K562 (cell line): ENCODE data around the gene WDR64. TPM values are rescaled to one million over a fixed set of nuclear protein-coding genes. Genes with fewer than 3 reads are reported as not detected.

ENCODE experiments used
- ATAC-seq: fragments of 200-7000 bp; cut with Tn5 transposase; 3 replicates; pipeline ENCODE4 v1.9.1; 2020; ENCODE audit warnings: moderate library complexity
- BruUV-seq: library from RNA; stranded (reverse); fragments of 400-500 nt; replicated peaks from 2 replicates; lab custom pipeline; 2021; lab: Mats Ljungman, UMichigan
- CTCF ChIA-PET: fragments of 300-600 bp; formaldehyde crosslinking; extraction: SDS; loops from one replicate; lab custom pipeline; 2021; ENCODE audit warnings: low intra/inter-chr PET ratio; lab: Yijun Ruan, JAX
- POLR2A ChIA-PET: fragments of 300-600, 350-650 bp; sonication (Branson Sonifier 250); formaldehyde crosslinking; extraction: SDS; loops from one replicate; lab custom pipeline; 2021; ENCODE audit warnings: antibody characterized with exemption, inconsistent platforms; lab: Yijun Ruan, JAX
- DNase-seq, 4 experiments: peaks; one replicate each; pipeline versions ENCODE4 v3.0.0 to v3.0.0-alpha.2; 2011 to 2018; ENCODE audit warnings: low spot score in 3 of 4, mixed read lengths in 3 of 4; ENCODE audit errors: extremely low read depth in 1 of 4
- FAIRE-seq: peaks from 2 replicates; lab custom pipeline; 2011; peaks lifted over from hg19 to GRCh38; lab: Jason Lieb, UNC
- H2AFZ ChIP-seq: 2 replicates; pipeline ENCODE4 v1.6.0; 2011; ENCODE audit warnings: low read depth, low read length, control low read depth, inconsistent platforms
- H3K27ac ChIP-seq: fragments of 200-600 bp; 3 replicates; pipeline ENCODE4 v1.8.0; 2011; ENCODE audit warnings: low read depth, mild to moderate bottlenecking, control low read depth, inconsistent platforms, low read length, moderate library complexity, mixed read lengths; ENCODE audit errors: extremely low read depth
- H3K27me3 ChIP-seq, 2 experiments: fragments of 300-600 bp in 1 of 2; 2 replicates in 1 of 2; 3 replicates in 1 of 2; pipeline versions ENCODE4 v1.6.0 to v1.8.0; 2011; ENCODE audit warnings: inconsistent platforms in 2 of 2, low read length in 2 of 2, mild to moderate bottlenecking in 1 of 2, mixed read lengths in 1 of 2, moderate library complexity in 1 of 2; ENCODE audit not compliant: control insufficient read depth in 2 of 2, insufficient read depth in 2 of 2
- H3K36me3 ChIP-seq: fragments of 300-600 bp; 3 replicates; pipeline ENCODE4 v1.8.0; 2011; ENCODE audit warnings: mild to moderate bottlenecking, low read length, inconsistent platforms; ENCODE audit not compliant: control insufficient read depth, insufficient read depth
- H3K4me1 ChIP-seq, 2 experiments: fragments of 200-600 bp in 1 of 2; replicated peaks in 1 of 2; 2 replicates in 1 of 2; 3 replicates in 1 of 2; pipeline versions ENCODE4 v1.5.1 to v1.8.0; 2011; ENCODE audit warnings: inconsistent platforms in 2 of 2, low read length in 2 of 2, mild to moderate bottlenecking in 1 of 2, mixed read lengths in 1 of 2, moderate library complexity in 1 of 2; ENCODE audit not compliant: control insufficient read depth in 2 of 2, insufficient read depth in 2 of 2
- H3K4me2 ChIP-seq: 2 replicates; pipeline ENCODE4 v1.6.1; 2011; ENCODE audit warnings: low read length, control low read depth, inconsistent platforms, mixed read lengths; ENCODE audit not compliant: insufficient read depth
- H3K4me3 ChIP-seq: fragments of 200-600 bp; sonication (generic), shearing (Covaris generic); 2 replicates; pipeline ENCODE4 v1.5.1; 2016; ENCODE audit warnings: control low read depth, inconsistent platforms
- H3K79me2 ChIP-seq: fragments of 200-600 bp; 3 replicates; pipeline ENCODE4 v1.8.0; 2011; ENCODE audit warnings: low read length, inconsistent platforms; ENCODE audit not compliant: control insufficient read depth, insufficient read depth
- H3K9ac ChIP-seq, 2 experiments: 2 replicates each; pipeline versions ENCODE4 v1.6.0 to v1.6.1; 2011; ENCODE audit warnings: low read depth in 2 of 2, low read length in 2 of 2, control low read depth in 1 of 2, inconsistent platforms in 1 of 2, mild to moderate bottlenecking in 1 of 2, mixed read lengths in 1 of 2; ENCODE audit not compliant: insufficient read depth in 1 of 2
- H3K9me1 ChIP-seq: one replicate; pipeline ENCODE4 v1.6.0; 2011; ENCODE audit warnings: inconsistent platforms, mild to moderate bottlenecking, low read length, moderate library complexity; ENCODE audit not compliant: control insufficient read depth, insufficient read depth
- H3K9me3 ChIP-seq: replicated peaks from 2 replicates; pipeline ENCODE4 v1.5.1; 2011; ENCODE audit warnings: low read depth, low read length, inconsistent platforms; ENCODE audit not compliant: control insufficient read depth, insufficient read depth
- H4K20me1 ChIP-seq: replicated peaks from 2 replicates; pipeline ENCODE4 v1.6.1; 2011; ENCODE audit warnings: low read length, inconsistent platforms, mixed read lengths; ENCODE audit not compliant: control insufficient read depth, insufficient read depth
- CREB3L1 ChIP-seq: fragments of 450-650 bp; IDR thresholded peaks from 2 replicates; pipeline ENCODE4 v1.6.1; 2014; ENCODE audit warnings: low read depth, mild to moderate bottlenecking, moderate library complexity, borderline replicate concordance
- ETS2 ChIP-seq: IDR thresholded peaks from 2 replicates; pipeline ENCODE4 v1.6.1; 2016; ENCODE audit warnings: borderline replicate concordance, missing genetic modification characterization, mild to moderate bottlenecking, moderate library complexity, missing compliant biosample characterization; ENCODE audit not compliant: poor library complexity, severe bottlenecking
- FOS ChIP-seq: IDR thresholded peaks from 3 replicates; pipeline ENCODE4 v1.6.1; 2011; ENCODE audit not compliant: insufficient read length; ENCODE audit errors: extremely low read depth
- HLTF ChIP-seq: fragments of 450-650 bp; IDR thresholded peaks from 2 replicates; pipeline ENCODE4 v1.6.1; 2016
- MEF2D ChIP-seq: conservative IDR thresholded peaks from 2 replicates; pipeline ENCODE4 v1.6.1; 2016; ENCODE audit warnings: low read depth, missing genetic modification characterization, missing compliant biosample characterization
- MEIS2 ChIP-seq: fragments of 450-650 bp; IDR thresholded peaks from 2 replicates; pipeline ENCODE4 v1.6.1; 2014; ENCODE audit warnings: mild to moderate bottlenecking; ENCODE audit not compliant: partially characterized antibody
- NCOA4 ChIP-seq: fragments of 450-650 bp; IDR thresholded peaks from 2 replicates; pipeline ENCODE4 v1.6.1; 2018; ENCODE audit warnings: mild to moderate bottlenecking; ENCODE audit not compliant: partially characterized antibody
- NCOR1 ChIP-seq: fragments of 450-650 bp; IDR thresholded peaks from 2 replicates; pipeline ENCODE4 v1.6.1; 2016; ENCODE audit warnings: mild to moderate bottlenecking, moderate library complexity
- TCF3 ChIP-seq: sonication (generic); formaldehyde crosslinking; IDR thresholded peaks from 2 replicates; pipeline ENCODE4 v1.4.0; 2020; ENCODE audit warnings: mild to moderate bottlenecking, missing genetic modification reagents
- UBTF ChIP-seq, 2 experiments: IDR thresholded peaks; 2 replicates each; pipeline ENCODE4 v1.6.1; 2012; ENCODE audit warnings: improper control_type of control experiment in 2 of 2, low read depth in 2 of 2, low read length in 2 of 2, borderline replicate concordance in 1 of 2
- ZNF316 ChIP-seq: fragments of 450-650 bp; IDR thresholded peaks from 2 replicates; pipeline ENCODE4 v1.6.1; 2016
- WGBS: fragments of 100-300 bp; shearing (Covaris generic); methylation state at CpG from one replicate; pipeline ENCODE4 v1.1.6; 2016; ENCODE audit warnings: low coverage, mixed read lengths; ENCODE audit not compliant: insufficient coverage; ENCODE audit errors: missing lambda C conversion rate; 5-methylcytosine and 5-hydroxymethylcytosine counted together
- in situ Hi-C: fragments of 300-500 bp; cut with MboI; formaldehyde crosslinking; loops from 4 replicates; pipeline ENCODE4 v1.15.0; 2018; ENCODE audit warnings: inconsistent platforms, mixed read lengths
- intact Hi-C: fragments of 100-400 bp; cut with micrococcal nuclease; formaldehyde crosslinking; loops from 2 replicates; pipeline ENCODE4 v1.14.2; 2022
- polyA plus RNA-seq, 8 experiments: library from polyadenylated mRNA; depleted of rRNA in 4 of 8; stranded (reverse) in 5 of 8; unstranded in 3 of 8; fragments of >200 nt; fragmentation: Nextera tagmentation in 2 of 8; fragmentation: Illumina TruSeq in 1 of 8; extraction: Ambion mirVana in 2 of 8; extraction: Trizol in 1 of 8; gene quantifications; 2 replicates each; pipeline versions ENCODE4 v1.2.1 to v1.2.3, GENCODE V29; 2011 to 2014; ENCODE audit warnings: inconsistent platforms in 1 of 8, missing spikeins in 1 of 8
- total RNA-seq, 7 experiments: library from RNA; depleted of rRNA in 6 of 7; stranded (reverse); fragments of >200 nt in 6 of 7; fragmentation: Illumina TruSeq in 2 of 7; extraction: Trizol in 2 of 7; gene quantifications; 2 replicates each; pipeline versions ENCODE4 v1.2.1 to v1.2.3, GENCODE V29; 2011 to 2021; ENCODE audit warnings: low replicate concordance in 1 of 7
- TF ChIP-seq, protein P1 (sequence below): fragments of 200-400 bp; formaldehyde crosslinking; IDR thresholded peaks from 2 replicates; pipeline ENCODE4 v1.6.1; 2017; ENCODE audit warnings: mild to moderate bottlenecking, low read depth, low read length, moderate library complexity
- TF ChIP-seq, protein P2 (sequence below): IDR thresholded peaks from 2 replicates; pipeline ENCODE4 v1.6.1; 2012; ENCODE audit warnings: low read depth, low read length, improper control_type of control experiment, borderline replicate concordance

WDR64 gene
- total and polyA plus RNA-seq, 9 of the 15 experiments (the other 6 are each of a cell fraction or from before 2014, with no cell fraction given), result 0.06 to 0.29 (median 0.19) TPM; not detected in 5

DNA sequence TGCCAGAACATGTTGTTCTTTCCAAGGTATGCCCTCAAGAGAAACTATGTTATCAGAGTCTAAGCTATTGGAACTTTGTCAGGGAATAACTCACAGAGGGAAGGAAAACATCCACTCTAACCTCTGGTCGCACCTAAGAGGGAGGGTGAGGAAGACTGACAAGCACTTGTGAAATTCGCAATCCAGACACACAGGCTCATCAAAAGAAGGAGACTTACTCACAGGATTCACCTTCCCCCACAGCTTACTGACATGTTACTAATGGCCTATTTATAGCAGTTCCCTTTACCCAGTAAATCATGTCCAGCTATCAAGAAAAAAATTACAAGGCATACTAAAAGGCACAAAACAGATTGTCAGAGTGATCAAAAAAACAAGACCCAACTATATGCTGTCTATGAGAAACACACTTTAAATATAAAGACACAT lies 36.9 kb downstream of the WDR64 start:
- H2AFZ ChIP-seq, result peak overlapping the region; percentile 93
- H3K9ac ChIP-seq, result peak overlapping the region in 1 of 2 experiments; percentile 24; a peak in 1 of 4 replicates
- no TSS peak for BruUV-seq
- ChIA-PET POLR2A (interaction anchor here (0.8 to 2.3 kb wide), 2 partner anchors 10 to 18 kb away, joined by 3 to 8 read pairs; no protein-coding TSS in a partner anchor), CTCF (no interaction called here)
- DNase-seq, result peak in 2 of 4 experiments; percentile 37 to 66
- peak overlapping the region; percentile 60 for H3K27ac ChIP-seq
- peak; percentile 44 for FAIRE-seq
- intact Hi-C loops (no loop called here), in situ Hi-C loops (no loop called here)
- no peaks in the 10 kb centered on the region for H3K9me1 ChIP-seq
- H4K20me1 ChIP-seq, result no peaks in the 10 kb centered on the region
- peak overlapping the region; percentile 20; the same call in 1 of the 2 replicates for H3K4me2 ChIP-seq
- H3K27me3 ChIP-seq, result no peaks in the 10 kb centered on the region
- no peaks in the 10 kb centered on the region for H3K36me3 ChIP-seq
- no peak overlapping the region for H3K4me3 ChIP-seq
- H3K4me1 ChIP-seq, result peaks cover 0 to 6% of the 10 kb centered on the region in 2 experiments; a peak in 2 of 5 replicates
- WGBS, result 15% methylated on average over 2 of the region's 2 CpGs
- ATAC-seq, result peak; percentile 72
- no peaks in the 10 kb centered on the region for H3K79me2 ChIP-seq
- no peaks in the 10 kb centered on the region for H3K9me3 ChIP-seq
- TF ChIP-seq NCOR1, result peak; percentile 8; the same call in 1 of the 2 replicates
- 0 out of 2 replicates have a peak, but pooled peaks have one; percentile 21 for TF ChIP-seq TCF3 (CRISPR knock-in tag)
- TF ChIP-seq CREB3L1, result no peak
- no peak for TF ChIP-seq FOS
- TF ChIP-seq MEIS2, result peak; percentile 97
- no peak for TF ChIP-seq HLTF
- no peak for TF ChIP-seq UBTF (IDR thresholded peaks at IDR 0.05; ENCODE audit: borderline replicate concordance in 1 of 2, low read depth in 2 of 2, low read length in 2 of 2)
- no peak for TF ChIP-seq NCOA4
- TF ChIP-seq, protein P1, sequence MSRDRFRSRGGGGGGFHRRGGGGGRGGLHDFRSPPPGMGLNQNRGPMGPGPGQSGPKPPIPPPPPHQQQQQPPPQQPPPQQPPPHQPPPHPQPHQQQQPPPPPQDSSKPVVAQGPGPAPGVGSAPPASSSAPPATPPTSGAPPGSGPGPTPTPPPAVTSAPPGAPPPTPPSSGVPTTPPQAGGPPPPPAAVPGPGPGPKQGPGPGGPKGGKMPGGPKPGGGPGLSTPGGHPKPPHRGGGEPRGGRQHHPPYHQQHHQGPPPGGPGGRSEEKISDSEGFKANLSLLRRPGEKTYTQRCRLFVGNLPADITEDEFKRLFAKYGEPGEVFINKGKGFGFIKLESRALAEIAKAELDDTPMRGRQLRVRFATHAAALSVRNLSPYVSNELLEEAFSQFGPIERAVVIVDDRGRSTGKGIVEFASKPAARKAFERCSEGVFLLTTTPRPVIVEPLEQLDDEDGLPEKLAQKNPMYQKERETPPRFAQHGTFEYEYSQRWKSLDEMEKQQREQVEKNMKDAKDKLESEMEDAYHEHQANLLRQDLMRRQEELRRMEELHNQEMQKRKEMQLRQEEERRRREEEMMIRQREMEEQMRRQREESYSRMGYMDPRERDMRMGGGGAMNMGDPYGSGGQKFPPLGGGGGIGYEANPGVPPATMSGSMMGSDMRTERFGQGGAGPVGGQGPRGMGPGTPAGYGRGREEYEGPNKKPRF, result no peak
- TF ChIP-seq ZNF316, result no peak
- TF ChIP-seq MEF2D (tag), result peak; percentile 93
- no peak for TF ChIP-seq ETS2 (tag)
- TF ChIP-seq, protein P2, sequence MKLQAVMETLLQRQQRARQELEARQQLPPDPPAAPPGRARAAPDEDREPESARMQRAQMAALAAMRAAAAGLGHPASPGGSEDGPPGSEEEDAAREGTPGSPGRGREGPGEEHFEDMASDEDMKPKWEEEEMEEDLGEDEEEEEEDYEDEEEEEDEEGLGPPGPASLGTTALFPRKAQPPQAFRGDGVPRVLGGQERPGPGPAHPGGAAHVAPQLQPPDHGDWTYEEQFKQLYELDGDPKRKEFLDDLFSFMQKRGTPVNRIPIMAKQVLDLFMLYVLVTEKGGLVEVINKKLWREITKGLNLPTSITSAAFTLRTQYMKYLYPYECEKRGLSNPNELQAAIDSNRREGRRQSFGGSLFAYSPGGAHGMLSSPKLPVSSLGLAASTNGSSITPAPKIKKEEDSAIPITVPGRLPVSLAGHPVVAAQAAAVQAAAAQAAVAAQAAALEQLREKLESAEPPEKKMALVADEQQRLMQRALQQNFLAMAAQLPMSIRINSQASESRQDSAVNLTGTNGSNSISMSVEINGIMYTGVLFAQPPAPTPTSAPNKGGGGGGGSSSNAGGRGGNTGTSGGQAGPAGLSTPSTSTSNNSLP, result 0 out of 2 replicates have a peak, but pooled peaks have one; percentile 34
